H9 (cell line): Measurements from ENCODE around the gene AGAP3. TPM values are rescaled to one million over a fixed set of nuclear protein-coding genes. Genes with fewer than 3 reads are reported as not detected.
A peak's percentile ranks its signal among the peaks of the same experiment; 100 is the strongest.

Experiments
- DNase-seq: peaks from one replicate; pipeline ENCODE4 v3.0.0-alpha.2; 2017
- H2AFZ ChIP-seq: one replicate; pipeline ENCODE4 v1.6.1; 2013; ENCODE audit warnings: mild to moderate bottlenecking, low read length, control low read depth, moderate library complexity
- H2AK5ac ChIP-seq: 2 replicates; pipeline ENCODE4 v1.6.1; 2013; ENCODE audit warnings: low read length, control low read depth, mixed read lengths; ENCODE audit not compliant: insufficient read length
- H2BK120ac ChIP-seq: one replicate; pipeline ENCODE4 v1.6.1; 2013; ENCODE audit warnings: low read depth, mild to moderate bottlenecking, low read length, control low read depth, inconsistent platforms; ENCODE audit not compliant: poor library complexity, severe bottlenecking
- H2BK12ac ChIP-seq: 2 replicates; pipeline ENCODE4 v1.6.1; 2013; ENCODE audit warnings: low read length, control low read depth, mixed read lengths, low read depth; ENCODE audit not compliant: insufficient read length
- H2BK15ac ChIP-seq: 2 replicates; pipeline ENCODE4 v1.6.1; 2013; ENCODE audit warnings: low read depth, low read length, control low read depth
- H2BK20ac ChIP-seq: one replicate; pipeline ENCODE4 v1.6.1; 2013; ENCODE audit warnings: low read depth, mild to moderate bottlenecking, low read length, control low read depth, inconsistent platforms; ENCODE audit not compliant: poor library complexity, severe bottlenecking
- H2BK5ac ChIP-seq: 2 replicates; pipeline ENCODE4 v1.6.1; 2013; ENCODE audit warnings: low read length, control low read depth, mixed read lengths; ENCODE audit not compliant: insufficient read length
- H3K14ac ChIP-seq: 2 replicates; pipeline ENCODE4 v1.6.1; 2013; ENCODE audit warnings: low read length, control low read depth; ENCODE audit not compliant: insufficient read depth
- H3K18ac ChIP-seq: 2 replicates; pipeline ENCODE4 v1.6.1; 2013; ENCODE audit warnings: low read depth, mild to moderate bottlenecking, mixed read lengths, low read length, control low read depth; ENCODE audit not compliant: insufficient read length
- H3K23ac ChIP-seq: 2 replicates; pipeline ENCODE4 v1.6.1; 2013; ENCODE audit warnings: low read length, control low read depth, mixed read lengths, low read depth; ENCODE audit not compliant: insufficient read length
- H3K23me2 ChIP-seq: 2 replicates; pipeline ENCODE4 v1.6.1; 2013; ENCODE audit warnings: low read depth, mild to moderate bottlenecking, mixed read lengths, low read length, control low read depth; ENCODE audit not compliant: insufficient read length, poor library complexity, severe bottlenecking
- H3K27ac ChIP-seq: 2 replicates; pipeline ENCODE4 v1.5.1; 2013; ENCODE audit warnings: low read length, control low read depth, mixed read lengths, low read depth; ENCODE audit not compliant: insufficient read length
- H3K27me3 ChIP-seq: 2 replicates; pipeline ENCODE4 v1.6.1; 2013; ENCODE audit warnings: low read length, control low read depth, inconsistent platforms; ENCODE audit not compliant: insufficient read depth
- H3K4ac ChIP-seq: 2 replicates; pipeline ENCODE4 v1.6.1; 2013; ENCODE audit warnings: low read depth, mild to moderate bottlenecking, control low read depth, inconsistent platforms, low read length, moderate library complexity
- H3K4me1 ChIP-seq: 2 replicates; pipeline ENCODE4 v1.6.1; 2013; ENCODE audit warnings: low read length, control low read depth, inconsistent platforms; ENCODE audit not compliant: insufficient read depth
- H3K4me2 ChIP-seq: 2 replicates; pipeline ENCODE4 v1.6.1; 2013; ENCODE audit warnings: low read length, control low read depth, mixed read lengths; ENCODE audit not compliant: insufficient read length, insufficient read depth
- H3K56ac ChIP-seq: 2 replicates; pipeline ENCODE4 v1.6.1; 2013; ENCODE audit warnings: low read depth, mild to moderate bottlenecking, mixed read lengths, low read length, control low read depth; ENCODE audit not compliant: insufficient read length
- H3K79me1 ChIP-seq: 2 replicates; pipeline ENCODE4 v1.6.1; 2013; ENCODE audit warnings: low read depth, mild to moderate bottlenecking, moderate library complexity, low read length, control low read depth, inconsistent platforms; ENCODE audit not compliant: insufficient read depth, poor library complexity, severe bottlenecking
- H3K79me2 ChIP-seq: 2 replicates; pipeline ENCODE4 v1.6.1; 2013; ENCODE audit warnings: low read length, control low read depth, inconsistent platforms; ENCODE audit not compliant: insufficient read depth
- H3K9ac ChIP-seq: 2 replicates; pipeline ENCODE4 v1.6.1; 2013; ENCODE audit warnings: low read length, control low read depth, mixed read lengths; ENCODE audit not compliant: insufficient read length; ENCODE audit errors: extremely low read depth
- H3K9me3 ChIP-seq: one replicate; pipeline ENCODE4 v1.6.1; 2013; ENCODE audit warnings: low read depth, low read length, inconsistent platforms; ENCODE audit not compliant: control insufficient read depth
- H3T11ph ChIP-seq: one replicate; pipeline ENCODE4 v1.6.1; 2013; ENCODE audit warnings: mild to moderate bottlenecking, low read length, control low read depth, inconsistent platforms
- H4K20me1 ChIP-seq: one replicate; pipeline ENCODE4 v1.6.1; 2013; ENCODE audit not compliant: control insufficient read depth, insufficient read length, insufficient read depth
- H4K5ac ChIP-seq: 2 replicates; pipeline ENCODE4 v1.6.1; 2013; ENCODE audit warnings: low read depth, mild to moderate bottlenecking, mixed read lengths, low read length, control low read depth; ENCODE audit not compliant: insufficient read length
- H4K8ac ChIP-seq: replicated peaks from 2 replicates; pipeline ENCODE4 v1.6.1; 2013; ENCODE audit warnings: low read length, control low read depth, mixed read lengths, low read depth; ENCODE audit not compliant: insufficient read length
- H4K91ac ChIP-seq: 2 replicates; pipeline ENCODE4 v1.6.1; 2013; ENCODE audit warnings: low read depth, mild to moderate bottlenecking, moderate library complexity, mixed read lengths, low read length, control low read depth; ENCODE audit not compliant: insufficient read length
- H3K27ac Mint-ChIP-seq, 3 experiments: 2 replicates in 2 of 3; 3 replicates in 1 of 3; pipeline ENCODE4 v1.8.0; 2020 to 2021; ENCODE audit warnings: mixed read lengths in 3 of 3, mild to moderate bottlenecking in 1 of 3, moderate library complexity in 1 of 3
- H3K27me3 Mint-ChIP-seq: 2 replicates; pipeline ENCODE4 v1.8.0; 2021; ENCODE audit warnings: low read depth, mild to moderate bottlenecking, moderate library complexity, mixed read lengths
- H3K36me3 Mint-ChIP-seq, 3 experiments: 2 replicates in 2 of 3; 3 replicates in 1 of 3; pipeline ENCODE4 v1.8.0; 2020 to 2021; ENCODE audit warnings: low read depth in 3 of 3, mixed read lengths in 3 of 3; ENCODE audit not compliant: insufficient read depth in 1 of 3
- H3K4me1 Mint-ChIP-seq, 2 experiments: 2 replicates each; pipeline ENCODE4 v1.8.0; 2020; ENCODE audit warnings: mixed read lengths in 2 of 2
- H3K4me3 Mint-ChIP-seq, 2 experiments: 2 replicates in 1 of 2; 3 replicates in 1 of 2; pipeline ENCODE4 v1.8.0; 2020 to 2021; ENCODE audit warnings: mild to moderate bottlenecking in 2 of 2, mixed read lengths in 2 of 2, moderate library complexity in 1 of 2
- H3K9me3 Mint-ChIP-seq, 2 experiments: 2 replicates in 1 of 2; 3 replicates in 1 of 2; pipeline ENCODE4 v1.8.0; 2020; ENCODE audit warnings: mild to moderate bottlenecking in 2 of 2, mixed read lengths in 2 of 2, moderate library complexity in 1 of 2
- WGBS: extraction: QIAGEN DNeasy Blood & Tissue Kit; methylation state at CpG from one replicate; pipeline ENCODE4 v1.1.7; 2013; ENCODE audit warnings: missing lambda C conversion rate, low lambda C conversion rate, mixed read lengths; ENCODE audit not compliant: insufficient read length; ENCODE audit errors: extremely low coverage; 5-methylcytosine and 5-hydroxymethylcytosine counted together
- total RNA-seq: library from RNA; stranded (reverse); gene quantifications from 2 replicates; pipeline ENCODE4 v1.2.1, GENCODE V29; 2021
- TF ChIP-seq, protein P1 (sequence below): fragments of 200-600 bp; sonication (generic); conservative IDR thresholded peaks from 3 replicates; pipeline ENCODE4 v1.8.0; 2021; ENCODE audit warnings: antibody characterized with exemption, mild to moderate bottlenecking

Gene AGAP3
- total RNA-seq, 1 experiment from 2014 or later = 97.7 TPM

- H3K18ac ChIP-seq = no peak overlapping the region
- no peak overlapping the region for H2AFZ ChIP-seq
- no peak overlapping the region for H3K56ac ChIP-seq
- no peaks in the 10 kb centered on the region for H3K79me1 ChIP-seq
- H4K91ac ChIP-seq = no peak overlapping the region
- H3K4me3 Mint-ChIP-seq = no peak overlapping the region
- H3K9me3 Mint-ChIP-seq = no peaks in the 10 kb centered on the region; a peak in 1 of 5 replicates
- H3K4ac ChIP-seq = no peak overlapping the region
- H4K8ac ChIP-seq = no peak overlapping the region
- H2BK15ac ChIP-seq = no peak overlapping the region
- no peaks in the 10 kb centered on the region for H4K20me1 ChIP-seq
- no peak overlapping the region for H2BK12ac ChIP-seq
- no peaks in the 10 kb centered on the region; a peak in 1 of 7 replicates for H3K36me3 Mint-ChIP-seq
- H2BK5ac ChIP-seq = no peak overlapping the region
- no peak overlapping the region for H4K5ac ChIP-seq
- H3K9ac ChIP-seq = no peak overlapping the region
- H3K23me2 ChIP-seq = no peaks in the 10 kb centered on the region
- no peak overlapping the region for H3K14ac ChIP-seq
- H2BK20ac ChIP-seq = no peak overlapping the region
- no peaks in the 10 kb centered on the region for H3K4me1 ChIP-seq
- H3K23ac ChIP-seq = no peak overlapping the region
- H3K4me2 ChIP-seq = no peak overlapping the region
- H2BK120ac ChIP-seq = no peak overlapping the region
- no peak overlapping the region for H3T11ph ChIP-seq
- DNase-seq = no peak
- H3K27ac Mint-ChIP-seq = peak overlapping the region in 1 of 3 experiments; percentile 85; a peak in 1 of 7 replicates
- TF ChIP-seq, protein P1, sequence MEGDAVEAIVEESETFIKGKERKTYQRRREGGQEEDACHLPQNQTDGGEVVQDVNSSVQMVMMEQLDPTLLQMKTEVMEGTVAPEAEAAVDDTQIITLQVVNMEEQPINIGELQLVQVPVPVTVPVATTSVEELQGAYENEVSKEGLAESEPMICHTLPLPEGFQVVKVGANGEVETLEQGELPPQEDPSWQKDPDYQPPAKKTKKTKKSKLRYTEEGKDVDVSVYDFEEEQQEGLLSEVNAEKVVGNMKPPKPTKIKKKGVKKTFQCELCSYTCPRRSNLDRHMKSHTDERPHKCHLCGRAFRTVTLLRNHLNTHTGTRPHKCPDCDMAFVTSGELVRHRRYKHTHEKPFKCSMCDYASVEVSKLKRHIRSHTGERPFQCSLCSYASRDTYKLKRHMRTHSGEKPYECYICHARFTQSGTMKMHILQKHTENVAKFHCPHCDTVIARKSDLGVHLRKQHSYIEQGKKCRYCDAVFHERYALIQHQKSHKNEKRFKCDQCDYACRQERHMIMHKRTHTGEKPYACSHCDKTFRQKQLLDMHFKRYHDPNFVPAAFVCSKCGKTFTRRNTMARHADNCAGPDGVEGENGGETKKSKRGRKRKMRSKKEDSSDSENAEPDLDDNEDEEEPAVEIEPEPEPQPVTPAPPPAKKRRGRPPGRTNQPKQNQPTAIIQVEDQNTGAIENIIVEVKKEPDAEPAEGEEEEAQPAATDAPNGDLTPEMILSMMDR = no peak
- no CpG with 5 or more reads among the region's 20 CpGs for WGBS
- peaks cover 23% of the 10 kb centered on the region for H3K27me3 Mint-ChIP-seq
- H3K9me3 ChIP-seq = no peaks in the 10 kb centered on the region
- no peaks in the 10 kb centered on the region for H3K27me3 ChIP-seq
- H3K79me2 ChIP-seq = no peaks in the 10 kb centered on the region
- H2AK5ac ChIP-seq = no peak overlapping the region
- peaks cover 2% of the 10 kb centered on the region in 2 experiments; a peak in 1 of 4 replicates for H3K4me1 Mint-ChIP-seq
- no peak overlapping the region for H3K27ac ChIP-seq
Measured at GRCh38 chr7:151043959-151044358, 42.3 kb upstream of the AGAP3 start.
